HL-60 (cell line): ENCODE data around the gene SNX20.

Experiments
- GABPA ChIP-seq: IDR thresholded peaks from 2 replicates; pipeline ENCODE4 v1.6.1; 2012; ENCODE audit warnings: low read depth
- POLR2AphosphoS5 ChIP-seq: IDR thresholded peaks from 2 replicates; pipeline ENCODE4 v1.6.1; 2012; ENCODE audit warnings: low read depth
- SPI1 ChIP-seq: IDR thresholded peaks from 2 replicates; pipeline ENCODE4 v1.6.1; 2012; ENCODE audit warnings: low read depth, mild to moderate bottlenecking, borderline replicate concordance
- TF ChIP-seq, protein P1 (sequence below): IDR thresholded peaks from one replicate; pipeline ENCODE4 v1.5.1; 2011; ENCODE audit warnings: low read length, control low read depth, inconsistent platforms; ENCODE audit not compliant: insufficient read depth

DNA sequence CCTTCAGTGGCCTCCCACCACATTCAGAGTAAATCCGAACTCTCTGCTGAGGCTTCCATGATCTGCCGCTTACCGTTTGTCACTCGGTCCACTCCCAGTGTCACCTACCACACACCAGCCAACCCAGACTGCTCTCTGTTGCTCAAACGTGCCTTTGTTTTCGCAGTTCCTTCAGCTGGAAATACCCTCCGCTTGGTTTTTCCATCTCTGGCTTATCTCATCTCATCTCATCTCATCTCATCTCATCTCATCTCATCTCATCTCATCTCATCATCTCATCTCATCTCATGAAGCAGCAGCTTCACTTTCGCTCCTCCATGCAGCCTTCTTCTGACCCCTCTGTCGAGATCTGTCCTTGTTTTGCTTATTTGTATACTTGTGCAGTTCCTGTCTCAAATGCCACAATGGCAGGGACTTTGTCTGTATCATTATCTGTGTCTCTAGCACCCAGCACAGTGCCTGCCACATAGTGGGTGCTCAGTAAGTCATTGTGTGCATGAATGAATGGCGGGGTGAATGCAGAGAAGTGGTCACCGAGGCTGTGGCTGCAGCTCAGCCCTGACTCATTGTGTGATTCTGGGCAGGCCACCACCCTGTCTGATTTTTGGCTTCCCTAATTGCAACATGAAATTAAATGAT is 3.8 kb upstream of the SNX20 start:
- TF ChIP-seq, protein P1, sequence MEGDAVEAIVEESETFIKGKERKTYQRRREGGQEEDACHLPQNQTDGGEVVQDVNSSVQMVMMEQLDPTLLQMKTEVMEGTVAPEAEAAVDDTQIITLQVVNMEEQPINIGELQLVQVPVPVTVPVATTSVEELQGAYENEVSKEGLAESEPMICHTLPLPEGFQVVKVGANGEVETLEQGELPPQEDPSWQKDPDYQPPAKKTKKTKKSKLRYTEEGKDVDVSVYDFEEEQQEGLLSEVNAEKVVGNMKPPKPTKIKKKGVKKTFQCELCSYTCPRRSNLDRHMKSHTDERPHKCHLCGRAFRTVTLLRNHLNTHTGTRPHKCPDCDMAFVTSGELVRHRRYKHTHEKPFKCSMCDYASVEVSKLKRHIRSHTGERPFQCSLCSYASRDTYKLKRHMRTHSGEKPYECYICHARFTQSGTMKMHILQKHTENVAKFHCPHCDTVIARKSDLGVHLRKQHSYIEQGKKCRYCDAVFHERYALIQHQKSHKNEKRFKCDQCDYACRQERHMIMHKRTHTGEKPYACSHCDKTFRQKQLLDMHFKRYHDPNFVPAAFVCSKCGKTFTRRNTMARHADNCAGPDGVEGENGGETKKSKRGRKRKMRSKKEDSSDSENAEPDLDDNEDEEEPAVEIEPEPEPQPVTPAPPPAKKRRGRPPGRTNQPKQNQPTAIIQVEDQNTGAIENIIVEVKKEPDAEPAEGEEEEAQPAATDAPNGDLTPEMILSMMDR: no peak
- no peak for TF ChIP-seq GABPA
- TF ChIP-seq SPI1: no peak
- TF ChIP-seq POLR2AphosphoS5: no peak
